GM18868 (cell line): Measurements from ENCODE around the gene EYS.

Experiments used
- ATAC-seq: cut with Tn5 transposase; IDR thresholded peaks from one replicate; pipeline ENCODE4 v1.9.1; 2021; ENCODE audit warnings: mild to moderate bottlenecking, moderate library complexity; ENCODE audit not compliant: unreplicated experiment

The EYS gene

DNA sequence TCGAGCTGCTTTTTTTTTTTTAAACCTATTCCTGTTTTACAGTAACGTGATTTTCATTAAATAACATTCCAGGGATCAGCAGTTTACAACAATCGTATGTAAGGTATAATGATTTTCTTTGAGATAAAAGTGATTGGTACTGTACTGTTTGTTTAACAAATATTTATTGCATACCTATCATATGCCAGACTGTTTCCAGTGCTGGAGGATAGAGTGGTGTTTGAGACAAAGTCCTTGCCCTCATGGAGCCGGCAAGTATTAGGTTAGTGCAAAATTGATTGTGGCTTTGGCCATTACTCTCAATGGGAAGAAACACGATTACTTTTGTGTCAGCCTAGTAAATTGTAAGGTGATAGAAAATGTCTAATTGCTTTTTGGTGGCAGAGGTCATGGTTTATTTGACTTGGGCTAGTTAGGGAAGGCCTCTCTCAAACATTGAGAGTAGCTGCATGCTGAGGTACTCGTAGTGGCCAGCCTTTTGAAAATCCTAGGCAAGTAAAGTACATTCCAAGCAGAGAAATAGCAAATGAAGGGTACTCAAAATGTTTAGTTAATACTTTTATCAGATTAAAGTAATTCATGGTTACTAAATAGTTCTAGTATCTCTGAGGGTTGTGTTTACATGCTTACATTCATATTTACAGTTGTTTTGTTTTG is 2035.8 kb downstream of the EYS start:
- ATAC-seq = no peak
